Measurements from ENCODE around the gene POPDC3. TPM values are rescaled to one million over a fixed set of nuclear protein-coding genes. Genes with fewer than 3 reads are reported as not detected.

POPDC3 gene
- total and polyA plus RNA-seq, 10 donors, result 0.08 to 0.24 TPM; not detected in 8

- TF ChIP-seq POLR2A (IDR thresholded peaks at IDR 0.05) (no peak), CTCF (IDR thresholded peaks at IDR 0.05 in 8 of 11, conservative IDR thresholded peaks at IDR 0.05 in 3 of 11) (no peak), POLR2AphosphoS5 (IDR thresholded peaks at IDR 0.05) (no peak)
- no peak overlapping the region for H3K4me3 ChIP-seq
- no peak for DNase-seq
- peaks cover 0 to 7% (median 0%) of the 10 kb centered on the region in 8 donors for H3K9me3 ChIP-seq
- no peak overlapping the region for H3K27ac ChIP-seq
- no peaks in the 10 kb centered on the region for H3K4me1 ChIP-seq
- intact Hi-C loops (cut with DNase I; ENCODE audit: low total_unique reads), result no loop called here
- H3K36me3 ChIP-seq, result no peaks in the 10 kb centered on the region
- peaks cover 0 to 9% (median 0%) of the 10 kb centered on the region in 7 donors for H3K27me3 ChIP-seq (replicated peaks in 1 of 7)
- 82 to 92% (median 85%) methylated on average over 2 of the region's 2 CpGs for WGBS, 5 donors
Measured at GRCh38 chr6:105196076-105196475, 16.3 kb upstream of the POPDC3 start.

GRCh38 chr6:105194591-105194990 lies 14.8 kb upstream of the POPDC3 start:
- 64 to 77% (median 71%) methylated on average over 3 of the region's 3 CpGs for WGBS, 5 donors
- H3K27ac ChIP-seq, result no peak overlapping the region
- no peak for TF ChIP-seq POLR2A (IDR thresholded peaks at IDR 0.05)
- TF ChIP-seq POLR2AphosphoS5 (IDR thresholded peaks at IDR 0.05), result no peak
- no peak for TF ChIP-seq CTCF (IDR thresholded peaks at IDR 0.05 in 8 of 11, conservative IDR thresholded peaks at IDR 0.05 in 3 of 11)
- H3K4me1 ChIP-seq, result no peaks in the 10 kb centered on the region
- intact Hi-C loops (cut with DNase I; ENCODE audit: low total_unique reads), result no loop called here
- H3K4me3 ChIP-seq, result no peak overlapping the region
- H3K27me3 ChIP-seq (replicated peaks in 1 of 7), result peaks cover 0 to 9% (median 0%) of the 10 kb centered on the region in 7 donors
- DNase-seq, result no peak
- peaks cover 0 to 7% (median 0%) of the 10 kb centered on the region in 8 donors for H3K9me3 ChIP-seq
- no peaks in the 10 kb centered on the region for H3K36me3 ChIP-seq

- H3K27me3 ChIP-seq (replicated peaks in 1 of 7), result peaks cover 0 to 9% (median 0%) of the 10 kb centered on the region in 7 donors
- WGBS, 5 donors, result 82 to 93% (median 88%) methylated on average over 1 of the region's 1 CpG
- no peaks in the 10 kb centered on the region for H3K4me1 ChIP-seq
- intact Hi-C loops (cut with DNase I; ENCODE audit: low total_unique reads), result no loop called here
- H3K4me3 ChIP-seq, result no peak overlapping the region
- TF ChIP-seq POLR2A (IDR thresholded peaks at IDR 0.05) (no peak), CTCF (IDR thresholded peaks at IDR 0.05 in 8 of 11, conservative IDR thresholded peaks at IDR 0.05 in 3 of 11) (no peak), POLR2AphosphoS5 (IDR thresholded peaks at IDR 0.05) (no peak)
- DNase-seq, result no peak
- H3K9me3 ChIP-seq, result peaks cover 0 to 7% (median 0%) of the 10 kb centered on the region in 8 donors
- H3K36me3 ChIP-seq, result no peaks in the 10 kb centered on the region
- H3K27ac ChIP-seq, result no peak overlapping the region
Measured at GRCh38 chr6:105194106-105194505, 14.3 kb upstream of the POPDC3 start.

GRCh38 chr6:105193647-105194046 lies 13.8 kb upstream of the POPDC3 start:
- peaks cover 0 to 9% (median 0%) of the 10 kb centered on the region in 7 donors for H3K27me3 ChIP-seq (replicated peaks in 1 of 7)
- DNase-seq, result no peak
- no peaks in the 10 kb centered on the region for H3K36me3 ChIP-seq
- intact Hi-C loops (cut with DNase I; ENCODE audit: low total_unique reads), result no loop called here
- H3K4me1 ChIP-seq, result no peaks in the 10 kb centered on the region
- H3K27ac ChIP-seq, result no peak overlapping the region
- 73 to 88% (median 79%) methylated on average over 1 of the region's 1 CpG for WGBS, 5 donors
- H3K4me3 ChIP-seq, result no peak overlapping the region
- H3K9me3 ChIP-seq, result peaks cover 0 to 7% (median 0%) of the 10 kb centered on the region in 8 donors
- no peak for TF ChIP-seq POLR2A (IDR thresholded peaks at IDR 0.05)
- TF ChIP-seq POLR2AphosphoS5 (IDR thresholded peaks at IDR 0.05), result no peak
- no peak for TF ChIP-seq CTCF (IDR thresholded peaks at IDR 0.05 in 8 of 11, conservative IDR thresholded peaks at IDR 0.05 in 3 of 11)
